GM23338 (cell line): ENCODE data around the gene SLC37A1. TPM values are rescaled to one million over a fixed set of nuclear protein-coding genes. Genes with fewer than 3 reads are reported as not detected.

Experiments used
- ATAC-seq: fragments of 200-7000 bp; cut with Tn5 transposase; 3 replicates; pipeline ENCODE4 v1.9.1; 2020
- DNase-seq: peaks from one replicate; pipeline ENCODE4 v3.0.0-alpha.2; 2015; ENCODE audit warnings: low spot score
- H2AFZ ChIP-seq: fragments of 200-600 bp; sonication (generic); 2 replicates; pipeline ENCODE4 v1.8.0; 2016; ENCODE audit warnings: antibody characterized with exemption, mild to moderate bottlenecking, moderate library complexity
- H3F3A ChIP-seq: fragments of 200-600 bp; sonication (generic); replicated peaks from 2 replicates; pipeline ENCODE4 v1.8.0; 2017; ENCODE audit warnings: antibody characterized with exemption, mixed run types, low read depth
- H3K27ac ChIP-seq: fragments of 200-600 bp; sonication (generic); 2 replicates; pipeline ENCODE4 v1.6.1; 2016; ENCODE audit warnings: low read depth
- H3K27me3 ChIP-seq: fragments of 200-600 bp; sonication (generic); 2 replicates; pipeline ENCODE4 v1.8.0; 2016; ENCODE audit warnings: mild to moderate bottlenecking, mixed run types, moderate library complexity; ENCODE audit not compliant: insufficient read depth
- H3K36me3 ChIP-seq: fragments of 200-600 bp; sonication (generic); 2 replicates; pipeline ENCODE4 v1.8.0; 2016; ENCODE audit warnings: mild to moderate bottlenecking; ENCODE audit not compliant: insufficient read depth
- H3K4me1 ChIP-seq: fragments of 200-600 bp; sonication (generic); 2 replicates; pipeline ENCODE4 v1.8.0; 2016; ENCODE audit warnings: mild to moderate bottlenecking, moderate library complexity; ENCODE audit not compliant: insufficient read depth
- H3K4me2 ChIP-seq: fragments of 200-600 bp; sonication (generic); 2 replicates; pipeline ENCODE4 v1.7.1; 2017; ENCODE audit warnings: mixed run types
- H3K4me3 ChIP-seq: fragments of 200-600 bp; sonication (generic); 2 replicates; pipeline ENCODE4 v1.6.1; 2016; ENCODE audit warnings: mixed run types
- H3K79me2 ChIP-seq: fragments of 200-600 bp; sonication (generic); replicated peaks from 2 replicates; pipeline ENCODE4 v1.8.0; 2017; ENCODE audit warnings: mild to moderate bottlenecking; ENCODE audit not compliant: insufficient read depth
- H3K9me2 ChIP-seq: fragments of 200-600 bp; sonication (generic); 2 replicates; pipeline ENCODE4 v1.8.0; 2017; ENCODE audit not compliant: insufficient read depth
- H4K20me1 ChIP-seq: fragments of 200-600 bp; sonication (generic); replicated peaks from 2 replicates; pipeline ENCODE4 v1.8.0; 2017; ENCODE audit warnings: mild to moderate bottlenecking; ENCODE audit not compliant: insufficient read depth
- H3K27ac Mint-ChIP-seq: 2 replicates; pipeline ENCODE4 v1.8.0; 2020; ENCODE audit warnings: inconsistent platforms, mild to moderate bottlenecking, moderate library complexity, mixed read lengths
- H3K27me3 Mint-ChIP-seq: 3 replicates; pipeline ENCODE4 v1.8.0; 2022; ENCODE audit warnings: low read depth, mild to moderate bottlenecking, moderate library complexity, mixed read lengths, inconsistent platforms; ENCODE audit not compliant: insufficient read depth, poor library complexity
- H3K36me3 Mint-ChIP-seq: 3 replicates; pipeline ENCODE4 v1.8.0; 2021; ENCODE audit warnings: low read depth, mild to moderate bottlenecking, inconsistent platforms, moderate library complexity, mixed read lengths
- H3K4me1 Mint-ChIP-seq: 3 replicates; pipeline ENCODE4 v1.8.0; 2020; ENCODE audit warnings: mild to moderate bottlenecking, inconsistent platforms, mixed read lengths
- H3K4me3 Mint-ChIP-seq: 3 replicates; pipeline ENCODE4 v1.8.0; 2021; ENCODE audit warnings: moderate library complexity, mild to moderate bottlenecking, inconsistent platforms, mixed read lengths
- H3K9me3 Mint-ChIP-seq: 3 replicates; pipeline ENCODE4 v1.8.0; 2020; ENCODE audit warnings: moderate library complexity, mild to moderate bottlenecking, inconsistent platforms, mixed read lengths
- CTCF ChIP-seq, 2 experiments: fragments of 200-600 bp in 1 of 2; sonication (generic) in 1 of 2; conservative IDR thresholded peaks; 2 replicates each; pipeline versions ENCODE4 v1.5.1 to v1.6.1; 2016 to 2017; ENCODE audit warnings: antibody characterized with exemption in 2 of 2, low read depth in 2 of 2, mild to moderate bottlenecking in 2 of 2, moderate library complexity in 1 of 2
- EZH2phosphoT487 ChIP-seq: fragments of 200-600 bp; sonication (generic); IDR thresholded peaks from one replicate; pipeline ENCODE4 v1.8.1; 2018; ENCODE audit warnings: antibody characterized with exemption; ENCODE audit not compliant: unreplicated experiment
- JUNB ChIP-seq: IDR thresholded peaks from one replicate; pipeline ENCODE4 v1.6.1; 2016; ENCODE audit warnings: antibody characterized with exemption; ENCODE audit not compliant: unreplicated experiment
- REST ChIP-seq: IDR thresholded peaks from one replicate; pipeline ENCODE4 v1.6.1; 2018; ENCODE audit warnings: antibody characterized with exemption; ENCODE audit not compliant: unreplicated experiment
- ZNF462 ChIP-seq: fragments of 250-450 bp; sonication (Bioruptor Pico); IDR thresholded peaks from 2 replicates; pipeline ENCODE4 v1.5.0; 2020; ENCODE audit warnings: mild to moderate bottlenecking, moderate library complexity
- polyA plus RNA-seq: library from polyadenylated mRNA; unstranded; fragments of >200 nt; fragmentation: Nextera tagmentation; extraction: Ambion mirVana; gene quantifications from 2 replicates; pipeline ENCODE4 v1.2.1, GENCODE V29; 2016
- total RNA-seq: library from RNA; depleted of rRNA; stranded (reverse); fragments of >200 nt; shearing (Covaris generic); gene quantifications from 2 replicates; pipeline ENCODE4 v1.2.3, GENCODE V29; 2014

The SLC37A1 gene
- total and polyA plus RNA-seq, 2 experiments from 2014 or later = 14.0 to 30.3 TPM

GRCh38 chr21:42546433-42546832, 32.8 kb downstream of the SLC37A1 start (continued):
- no peak for TF ChIP-seq ZNF462

DNA sequence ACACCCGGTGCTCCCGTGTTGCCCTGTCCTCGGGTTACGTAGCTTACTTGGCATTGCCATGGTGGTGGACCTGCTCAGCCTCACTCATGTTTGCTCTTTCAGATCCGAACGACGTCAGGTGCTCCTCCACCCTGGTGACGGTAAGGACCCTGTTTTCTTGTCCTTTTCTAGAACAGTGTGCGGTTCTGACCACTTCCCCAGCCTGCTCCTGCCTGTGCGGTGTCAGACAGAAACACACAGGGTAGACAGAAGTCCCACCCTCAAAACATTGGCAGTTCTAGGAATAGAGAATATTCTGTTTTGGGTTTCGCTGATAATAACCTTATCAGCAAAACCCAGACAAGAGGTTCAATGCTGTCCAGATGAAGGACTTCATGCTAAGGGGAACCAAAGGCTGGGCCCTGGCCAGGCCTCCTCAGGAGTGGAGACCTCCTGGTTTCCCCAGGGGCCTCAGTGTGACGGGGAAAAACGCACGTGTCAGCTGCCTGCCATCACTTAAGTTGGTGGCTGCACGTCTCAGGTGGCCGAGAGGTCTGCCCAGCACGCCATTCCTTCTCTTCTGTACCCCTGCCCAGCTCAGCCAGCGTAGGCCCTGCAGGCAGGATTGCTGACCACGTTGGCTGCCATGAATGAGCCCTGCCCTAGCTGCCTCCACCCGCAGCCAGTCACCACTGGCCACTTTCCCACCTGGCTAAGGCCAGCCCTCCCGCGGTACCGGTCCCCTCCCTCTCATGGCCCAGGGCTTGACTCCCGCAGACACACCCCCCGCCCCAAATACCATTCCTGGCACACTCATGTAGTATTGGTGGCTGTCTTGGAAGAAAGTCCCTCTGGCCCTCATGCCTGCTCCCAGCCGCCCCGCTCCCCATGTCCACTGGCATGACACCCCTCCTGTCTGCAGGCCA, 33.6 kb downstream of the SLC37A1 start:
- H3K79me2 ChIP-seq = no peaks in the 10 kb centered on the region
- H3F3A ChIP-seq = no peaks in the 10 kb centered on the region
- Mint-ChIP-seq H3K27ac (no peak overlapping the region), H3K27me3 (peaks cover 3% of the 10 kb centered on the region), H3K4me3 (no peak overlapping the region), H3K9me3 (peaks cover 14% of the 10 kb centered on the region), H3K36me3 (peaks cover 78% of the 10 kb centered on the region), H3K4me1 (peaks cover 31% of the 10 kb centered on the region)
- H3K4me1 ChIP-seq = peaks cover 10% of the 10 kb centered on the region; the same call in 1 of the 2 replicates
- no peak overlapping the region for H3K4me3 ChIP-seq
- no peak overlapping the region for H3K27ac ChIP-seq
- peaks cover 3% of the 10 kb centered on the region for H3K36me3 ChIP-seq
- no peaks in the 10 kb centered on the region for H3K27me3 ChIP-seq
- ATAC-seq (no peak), DNase-seq (no peak)
- no peak overlapping the region for H3K4me2 ChIP-seq
- peaks cover 5% of the 10 kb centered on the region; the same call in 1 of the 2 replicates for H3K9me2 ChIP-seq
- H2AFZ ChIP-seq = no peak overlapping the region
- no peaks in the 10 kb centered on the region for H4K20me1 ChIP-seq
- TF ChIP-seq EZH2phosphoT487 (no peak), JUNB (no peak), REST (no peak), CTCF (conservative IDR thresholded peaks at IDR 0.05; ENCODE audit: low read depth in 2 of 2) (no peak)
